GM12801 (cell line): Measurements from ENCODE around the gene IL31RA.

ENCODE experiments used
- TF ChIP-seq, protein P1 (sequence below): IDR thresholded peaks from one replicate; pipeline ENCODE4 v1.5.1; 2011; ENCODE audit warnings: control low read depth; ENCODE audit not compliant: insufficient read length; ENCODE audit errors: extremely low read depth

IL31RA gene

GRCh38 chr5:55927861-55928655, 76.9 kb downstream of the IL31RA start:
- TF ChIP-seq, protein P1, sequence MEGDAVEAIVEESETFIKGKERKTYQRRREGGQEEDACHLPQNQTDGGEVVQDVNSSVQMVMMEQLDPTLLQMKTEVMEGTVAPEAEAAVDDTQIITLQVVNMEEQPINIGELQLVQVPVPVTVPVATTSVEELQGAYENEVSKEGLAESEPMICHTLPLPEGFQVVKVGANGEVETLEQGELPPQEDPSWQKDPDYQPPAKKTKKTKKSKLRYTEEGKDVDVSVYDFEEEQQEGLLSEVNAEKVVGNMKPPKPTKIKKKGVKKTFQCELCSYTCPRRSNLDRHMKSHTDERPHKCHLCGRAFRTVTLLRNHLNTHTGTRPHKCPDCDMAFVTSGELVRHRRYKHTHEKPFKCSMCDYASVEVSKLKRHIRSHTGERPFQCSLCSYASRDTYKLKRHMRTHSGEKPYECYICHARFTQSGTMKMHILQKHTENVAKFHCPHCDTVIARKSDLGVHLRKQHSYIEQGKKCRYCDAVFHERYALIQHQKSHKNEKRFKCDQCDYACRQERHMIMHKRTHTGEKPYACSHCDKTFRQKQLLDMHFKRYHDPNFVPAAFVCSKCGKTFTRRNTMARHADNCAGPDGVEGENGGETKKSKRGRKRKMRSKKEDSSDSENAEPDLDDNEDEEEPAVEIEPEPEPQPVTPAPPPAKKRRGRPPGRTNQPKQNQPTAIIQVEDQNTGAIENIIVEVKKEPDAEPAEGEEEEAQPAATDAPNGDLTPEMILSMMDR: no peak

DNA sequence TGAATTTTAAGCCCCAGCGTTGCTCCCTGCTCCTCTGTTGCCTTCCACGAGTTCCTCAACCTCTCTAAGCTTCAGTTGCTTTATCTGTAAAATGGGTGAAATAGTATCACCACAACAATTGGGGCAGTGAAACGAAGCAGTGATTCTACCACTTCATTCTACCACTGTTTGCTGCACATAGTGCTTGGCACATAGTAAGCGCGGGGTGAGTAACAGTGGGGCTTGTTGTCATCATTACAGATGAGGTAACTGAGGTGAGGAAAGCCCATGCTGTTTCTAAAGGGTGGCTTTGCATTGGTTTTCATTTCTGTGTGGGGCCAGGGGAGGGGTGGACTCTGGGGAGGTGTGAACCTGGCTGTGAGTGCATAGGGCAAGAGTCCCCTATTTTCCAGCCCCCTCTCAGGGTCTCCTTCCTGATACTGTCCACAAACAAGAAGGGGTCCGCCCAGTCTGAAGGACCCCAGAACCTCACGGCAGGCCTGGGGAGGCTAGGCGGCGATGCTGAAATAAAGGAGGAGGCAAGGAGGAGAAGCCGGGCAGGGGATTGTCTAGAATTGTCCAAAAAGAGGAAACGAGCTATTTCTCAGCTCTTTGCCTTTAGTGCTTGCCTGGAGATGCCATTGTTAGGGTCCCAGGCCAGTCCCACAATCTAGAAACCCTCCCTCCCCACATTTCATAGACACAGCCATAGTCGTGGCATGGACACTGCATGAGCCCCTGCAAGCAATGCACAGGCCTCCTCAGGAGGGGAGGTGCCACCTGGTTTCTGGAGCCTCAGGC, 78.1 kb downstream of the IL31RA start:
- TF ChIP-seq, protein P1: no peak

GRCh38 chr5:55932700-55933099, 81.5 kb downstream of the IL31RA start:
- TF ChIP-seq, protein P1: no peak

GRCh38 chr5:55933377-55934114, 82.4 kb downstream of the IL31RA start:
- TF ChIP-seq, protein P1: no peak

DNA sequence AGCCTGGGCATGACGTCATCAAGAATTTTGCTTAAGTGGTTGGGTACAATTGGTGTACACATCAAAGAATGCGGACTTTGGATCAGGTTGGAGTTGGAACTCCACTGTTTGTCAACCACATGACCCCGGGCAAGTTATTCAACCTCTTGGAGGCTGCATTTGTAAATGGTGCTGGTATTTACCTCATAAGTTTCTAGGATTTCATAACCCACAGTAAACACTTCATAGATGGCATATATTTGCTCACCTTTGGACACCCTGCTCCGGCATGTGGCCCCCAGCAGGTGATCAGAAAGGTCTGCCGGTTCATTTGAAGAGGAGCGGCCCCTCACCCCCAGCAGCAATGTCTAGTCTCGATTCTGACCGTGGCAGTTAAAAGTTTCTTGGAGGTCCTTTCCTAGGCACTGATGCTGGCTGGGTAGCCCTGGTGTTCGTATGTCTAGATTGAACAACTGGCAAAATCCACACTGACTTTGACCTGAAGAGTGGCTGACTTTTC, 83.0 kb downstream of the IL31RA start:
- TF ChIP-seq, protein P1: no peak

DNA sequence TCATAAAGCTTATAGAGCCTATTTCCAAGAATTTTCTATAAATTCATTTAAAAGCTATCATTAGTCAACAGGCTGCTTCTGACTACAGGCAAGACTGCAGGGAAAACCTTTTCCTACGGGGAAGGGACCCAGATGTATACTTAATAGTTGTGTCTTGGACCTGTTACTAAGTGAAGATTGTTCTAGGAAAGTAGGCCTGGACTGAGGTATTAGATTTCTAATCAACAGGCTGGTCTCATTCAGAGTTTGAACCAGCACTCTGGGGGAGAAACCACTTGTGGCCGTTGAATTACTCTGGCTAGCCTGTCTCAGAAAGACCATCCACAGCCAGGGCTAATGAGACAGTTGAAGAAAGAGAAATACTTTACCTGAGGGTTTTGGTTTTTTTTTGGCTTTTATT, 83.6 kb downstream of the IL31RA start:
- TF ChIP-seq, protein P1: no peak

- TF ChIP-seq, protein P1: no peak
Measured at GRCh38 chr5:55935371-55935770, 84.2 kb downstream of the IL31RA start.
